ENCODE data around the gene PLCB4.

The PLCB4 gene

DNA sequence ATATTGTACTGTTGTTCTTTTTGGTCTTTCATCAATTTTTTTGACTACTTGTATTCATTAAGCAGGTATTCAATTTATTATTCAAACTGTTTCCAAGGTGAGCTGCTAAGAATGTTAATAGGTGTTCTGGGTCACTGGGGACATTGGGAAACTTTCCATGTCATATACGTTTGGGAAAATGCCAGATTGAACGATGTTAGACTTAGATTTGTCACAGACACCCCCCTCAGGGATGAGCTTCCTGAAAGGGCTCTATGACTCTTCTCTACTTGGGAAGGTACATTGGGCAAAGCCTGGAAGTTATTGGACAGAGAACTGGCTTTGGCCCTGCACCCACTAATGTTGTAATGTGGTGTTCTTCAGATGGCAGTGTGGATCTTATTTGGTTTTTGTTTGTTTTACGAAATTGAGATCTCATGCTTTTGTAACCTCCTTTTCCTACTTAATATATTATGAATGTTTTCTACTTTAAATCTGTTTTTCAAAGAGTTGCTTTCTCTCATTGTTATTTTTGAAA, 42.1 kb downstream of the PLCB4 start:
- TF ChIP-seq, protein P1, sequence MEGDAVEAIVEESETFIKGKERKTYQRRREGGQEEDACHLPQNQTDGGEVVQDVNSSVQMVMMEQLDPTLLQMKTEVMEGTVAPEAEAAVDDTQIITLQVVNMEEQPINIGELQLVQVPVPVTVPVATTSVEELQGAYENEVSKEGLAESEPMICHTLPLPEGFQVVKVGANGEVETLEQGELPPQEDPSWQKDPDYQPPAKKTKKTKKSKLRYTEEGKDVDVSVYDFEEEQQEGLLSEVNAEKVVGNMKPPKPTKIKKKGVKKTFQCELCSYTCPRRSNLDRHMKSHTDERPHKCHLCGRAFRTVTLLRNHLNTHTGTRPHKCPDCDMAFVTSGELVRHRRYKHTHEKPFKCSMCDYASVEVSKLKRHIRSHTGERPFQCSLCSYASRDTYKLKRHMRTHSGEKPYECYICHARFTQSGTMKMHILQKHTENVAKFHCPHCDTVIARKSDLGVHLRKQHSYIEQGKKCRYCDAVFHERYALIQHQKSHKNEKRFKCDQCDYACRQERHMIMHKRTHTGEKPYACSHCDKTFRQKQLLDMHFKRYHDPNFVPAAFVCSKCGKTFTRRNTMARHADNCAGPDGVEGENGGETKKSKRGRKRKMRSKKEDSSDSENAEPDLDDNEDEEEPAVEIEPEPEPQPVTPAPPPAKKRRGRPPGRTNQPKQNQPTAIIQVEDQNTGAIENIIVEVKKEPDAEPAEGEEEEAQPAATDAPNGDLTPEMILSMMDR (IDR thresholded peaks at IDR 0.05; ENCODE audit: borderline replicate concordance, insufficient read depth, low read depth, low read length), result no peak
- H3K4me3 ChIP-seq (ENCODE audit: low read depth, low read length), result no peak overlapping the region

DNA sequence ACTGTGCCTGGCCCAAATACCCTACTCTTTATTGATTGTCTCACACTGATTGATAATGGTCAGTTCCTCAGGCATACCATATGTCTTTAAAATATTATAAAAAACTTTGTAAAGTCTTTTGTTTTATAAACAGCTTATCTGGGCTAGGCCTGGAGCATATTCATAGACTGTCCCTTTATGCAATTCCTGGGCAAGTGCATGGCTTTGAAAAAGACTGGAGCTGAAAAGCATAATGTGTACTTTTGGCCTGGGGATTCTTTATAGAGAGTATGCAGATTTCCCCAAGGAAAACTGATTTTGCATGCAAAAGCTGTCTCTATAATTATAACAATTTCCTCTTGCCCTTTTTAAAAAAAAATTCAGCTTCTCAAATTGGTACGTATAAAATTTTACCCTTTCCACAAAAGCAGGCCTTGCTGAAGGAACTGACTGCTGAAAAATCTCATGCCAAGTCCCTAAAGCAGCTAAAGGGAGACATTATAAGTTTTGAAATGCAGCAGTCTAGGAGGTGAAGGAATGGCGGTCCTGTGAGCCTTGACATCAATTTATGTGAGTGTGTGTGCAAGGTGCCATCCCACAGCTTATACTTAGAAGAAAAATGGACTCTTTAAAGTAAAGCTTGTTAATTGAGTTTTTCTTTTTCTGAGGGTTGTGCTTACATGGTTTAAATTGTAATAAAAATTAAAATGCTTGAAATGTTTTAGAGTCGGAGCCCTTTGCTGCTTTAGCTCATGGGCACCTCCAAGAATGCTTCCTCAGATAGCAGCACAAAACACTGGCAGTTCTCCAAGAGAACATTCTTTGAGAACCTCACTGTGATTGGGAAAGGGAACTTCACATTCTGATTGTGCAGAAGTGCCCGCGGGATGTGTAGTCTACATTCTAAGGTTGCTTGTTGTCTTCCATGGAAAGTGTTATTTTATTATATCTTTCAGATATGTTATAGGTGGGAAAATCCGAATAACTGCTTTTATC, 43.9 kb downstream of the PLCB4 start:
- no peak overlapping the region for H3K4me3 ChIP-seq (ENCODE audit: low read depth, low read length)
- TF ChIP-seq, protein P1 (IDR thresholded peaks at IDR 0.05; ENCODE audit: borderline replicate concordance, insufficient read depth, low read depth, low read length), result no peak

DNA sequence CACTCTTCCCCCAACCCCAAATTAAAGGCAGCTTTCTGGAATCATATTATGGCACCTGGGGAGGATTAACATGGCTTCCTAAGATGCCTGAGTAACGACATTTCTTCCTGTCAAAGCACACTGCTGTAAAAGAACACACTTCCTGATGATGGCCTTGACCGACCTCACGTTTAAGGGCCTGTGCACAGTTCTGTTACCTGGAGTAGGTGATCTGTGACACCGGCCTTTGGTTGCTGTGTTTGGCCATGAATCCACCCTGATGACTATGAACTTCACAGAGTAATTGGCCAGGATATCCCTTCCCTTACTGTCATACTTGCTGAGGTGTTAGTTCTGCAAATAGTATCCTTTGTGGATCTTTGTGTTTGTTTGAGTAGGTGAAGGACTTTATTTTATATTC, 45.8 kb downstream of the PLCB4 start:
- H3K4me3 ChIP-seq (ENCODE audit: low read depth, low read length), result no peak overlapping the region
- TF ChIP-seq, protein P1 (IDR thresholded peaks at IDR 0.05; ENCODE audit: borderline replicate concordance, insufficient read depth, low read depth, low read length), result no peak

DNA sequence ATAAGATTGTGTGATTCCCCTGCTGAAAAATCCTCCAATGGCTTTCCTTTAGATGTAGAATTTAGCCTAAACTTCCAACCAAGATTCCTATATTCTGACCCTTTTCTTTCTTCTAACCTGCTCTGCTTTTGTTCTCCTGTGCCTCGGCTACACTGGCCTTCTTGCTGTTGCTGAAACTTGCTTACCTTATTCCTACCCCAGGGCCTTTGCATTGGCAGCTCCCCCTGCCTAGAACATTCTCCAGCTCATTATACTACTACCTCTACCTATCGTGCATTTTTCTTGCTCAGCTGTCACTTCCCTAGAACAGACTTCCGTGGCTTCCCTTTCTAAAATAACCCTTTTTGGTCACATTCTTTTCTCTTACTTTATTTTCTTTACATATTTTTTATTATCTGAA, 48.7 kb downstream of the PLCB4 start:
- TF ChIP-seq, protein P1 (IDR thresholded peaks at IDR 0.05; ENCODE audit: borderline replicate concordance, insufficient read depth, low read depth, low read length), result no peak
- H3K4me3 ChIP-seq (ENCODE audit: low read depth, low read length), result no peak overlapping the region

DNA sequence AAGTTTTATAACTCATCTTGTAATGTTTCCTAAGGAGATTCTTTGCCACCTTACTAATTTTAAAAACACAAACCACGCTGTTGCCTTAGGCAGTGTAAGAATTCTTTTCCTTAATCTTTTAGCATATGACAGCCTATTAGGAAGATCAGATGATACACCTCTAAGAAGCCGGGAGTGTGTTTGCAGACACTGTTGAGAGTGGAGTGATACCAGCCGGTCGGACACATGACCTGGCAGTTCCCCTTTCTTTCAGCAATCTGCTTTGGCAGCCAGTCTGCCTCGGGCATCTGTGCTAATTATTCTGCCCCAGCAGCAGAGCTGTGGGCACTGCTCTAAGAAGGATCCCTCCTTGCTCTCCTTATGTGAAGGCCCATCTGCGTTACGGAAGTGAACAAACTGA, 50.9 kb downstream of the PLCB4 start:
- no peak overlapping the region for H3K4me3 ChIP-seq (ENCODE audit: low read depth, low read length)
- TF ChIP-seq, protein P1 (IDR thresholded peaks at IDR 0.05; ENCODE audit: borderline replicate concordance, insufficient read depth, low read depth, low read length), result no peak

DNA sequence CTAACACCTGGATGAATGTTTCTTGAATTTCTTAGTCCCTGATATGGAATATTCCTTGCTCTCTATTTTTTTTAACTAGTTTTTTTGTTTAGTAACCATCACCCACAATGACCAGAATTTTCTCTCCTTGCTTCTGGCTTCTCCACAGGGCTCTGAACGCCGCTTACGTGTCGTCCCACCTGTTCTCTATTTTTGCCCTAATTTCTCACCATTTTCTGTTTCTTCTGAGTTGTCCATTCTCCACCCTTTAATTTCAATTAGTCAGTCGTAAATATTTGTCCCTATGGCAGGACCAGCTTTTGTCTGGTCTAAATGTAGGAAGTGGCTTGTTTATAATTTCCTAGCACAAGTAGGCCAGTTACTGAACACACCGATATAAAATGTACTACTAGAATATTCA, 52.3 kb downstream of the PLCB4 start:
- TF ChIP-seq, protein P1 (IDR thresholded peaks at IDR 0.05; ENCODE audit: borderline replicate concordance, insufficient read depth, low read depth, low read length), result no peak
- no peak overlapping the region for H3K4me3 ChIP-seq (ENCODE audit: low read depth, low read length)

DNA sequence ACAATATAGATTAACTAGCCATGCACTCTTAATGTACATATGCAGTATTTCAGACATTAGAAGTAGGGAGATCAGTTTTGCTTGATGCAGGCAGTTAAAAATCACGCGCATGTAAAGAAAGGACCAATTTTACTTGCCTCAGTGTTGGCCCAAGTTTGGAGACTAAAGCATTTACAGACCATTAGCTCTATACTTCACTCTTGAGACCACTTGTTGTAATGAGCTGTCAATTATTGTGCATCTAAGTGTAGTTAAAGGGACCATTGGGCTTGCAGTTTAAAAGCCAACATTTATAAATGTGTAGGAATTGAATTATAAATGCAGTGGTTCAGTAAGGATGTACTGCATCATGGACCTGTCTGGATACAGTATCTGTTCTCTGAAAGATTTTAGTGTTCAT, 53.7 kb downstream of the PLCB4 start:
- TF ChIP-seq, protein P1 (IDR thresholded peaks at IDR 0.05; ENCODE audit: borderline replicate concordance, insufficient read depth, low read depth, low read length), result no peak
- no peak overlapping the region for H3K4me3 ChIP-seq (ENCODE audit: low read depth, low read length)

Measured in GM12875 (cell line).